Stomach (tissue), 9 donors: ENCODE results near the gene TTC27. TPM values are rescaled to one million over a fixed set of nuclear protein-coding genes. Genes with fewer than 3 reads are reported as not detected.

ENCODE experiments used
- DNase-seq, 2 donors: peaks; one replicate each; pipeline versions ENCODE4 v3.0.0 to v3.0.0-alpha.2; 2013 to 2019
- H3K27ac ChIP-seq, 5 donors: fragments of 200-600 bp in 4 of 5; sonication (generic) in 4 of 5; one replicate each; pipeline ENCODE4 v1.5.1; 2013 to 2019; ENCODE audit warnings: mild to moderate bottlenecking in 1 of 5, moderate library complexity in 1 of 5
- H3K27me3 ChIP-seq, 3 donors: fragments of 200-600 bp; sonication (generic); one replicate each; pipeline ENCODE4 v1.5.1; 2017 to 2019; ENCODE audit warnings: mixed run types in 1 of 3
- H3K36me3 ChIP-seq, 4 donors: fragments of 200-600 bp; sonication (generic); 1 replicate in 3 of 4; 2 replicates in 1 of 4; pipeline ENCODE4 v1.5.1; 2016 to 2019
- H3K4me1 ChIP-seq, 4 donors: fragments of 200-600 bp; sonication (generic); one replicate each; pipeline ENCODE4 v1.5.1; 2016 to 2019
- H3K4me3 ChIP-seq, 4 donors: fragments of 200-600 bp; sonication (generic) in 3 of 4; one replicate each; pipeline ENCODE4 v1.5.1; 2016 to 2019; ENCODE audit warnings: mild to moderate bottlenecking in 1 of 4
- H3K9me3 ChIP-seq, 4 donors: fragments of 200-600 bp; sonication (generic); one replicate each; pipeline ENCODE4 v1.5.1; 2016 to 2019
- CTCF ChIP-seq, 7 experiments: fragments of 450-650 bp in 4 of 7; fragments of 200-600 bp in 3 of 7; sonication (generic) in 3 of 7; IDR thresholded peaks; one replicate each; pipeline ENCODE4 v1.5.1; 2016 to 2019; ENCODE audit warnings: antibody characterized with exemption in 7 of 7, control low read depth in 2 of 7, mild to moderate bottlenecking in 1 of 7
- EP300 ChIP-seq: sonication (generic); formaldehyde crosslinking; IDR thresholded peaks from one replicate; pipeline ENCODE4 v1.6.1; 2017; ENCODE audit warnings: antibody characterized with exemption
- POLR2A ChIP-seq, 4 donors: fragments of 450-650 bp; IDR thresholded peaks; one replicate each; pipeline ENCODE4 v1.6.1; 2016; ENCODE audit warnings: antibody characterized with exemption in 4 of 4, control low read depth in 2 of 4, mild to moderate bottlenecking in 1 of 4, moderate library complexity in 1 of 4
- POLR2AphosphoS5 ChIP-seq, 3 donors: sonication (generic); formaldehyde crosslinking; IDR thresholded peaks; one replicate each; pipeline ENCODE4 v1.6.1; 2016; ENCODE audit warnings: antibody characterized with exemption in 3 of 3
- WGBS, 5 donors: extraction: QIAGEN DNeasy Blood & Tissue Kit in 3 of 5; methylation state at CpG; one replicate each; pipeline versions ENCODE4 v1.1.5 to v1.1.7; 2013 to 2018; 5-methylcytosine and 5-hydroxymethylcytosine counted together
- intact Hi-C: fragments of 100-400 bp; cut with DNase I; formaldehyde crosslinking; loops from one replicate; pipeline ENCODE4 v1.15.1; 2023; ENCODE audit warnings: low total_unique reads
- polyA plus RNA-seq, 3 donors: library from polyadenylated mRNA; stranded (reverse); fragments of 200-250 nt; gene quantifications; one replicate each; pipeline ENCODE4 v1.2.3, GENCODE V29; 2013
- total RNA-seq, 5 donors: library from RNA; depleted of rRNA; stranded (reverse); fragments of >200 nt; gene quantifications; one replicate each; pipeline versions ENCODE4 v1.1.0 to v1.2.3, GENCODE V29; 2014 to 2016
- donor health status: healthy with polysubstance abuse.
- donor health status: Bipolar disorder and iron deficiency.
- donor health status: healthy.

The TTC27 gene
- total and polyA plus RNA-seq, 8 donors, result 3.8 to 22.2 (median 5.9) TPM

DNA sequence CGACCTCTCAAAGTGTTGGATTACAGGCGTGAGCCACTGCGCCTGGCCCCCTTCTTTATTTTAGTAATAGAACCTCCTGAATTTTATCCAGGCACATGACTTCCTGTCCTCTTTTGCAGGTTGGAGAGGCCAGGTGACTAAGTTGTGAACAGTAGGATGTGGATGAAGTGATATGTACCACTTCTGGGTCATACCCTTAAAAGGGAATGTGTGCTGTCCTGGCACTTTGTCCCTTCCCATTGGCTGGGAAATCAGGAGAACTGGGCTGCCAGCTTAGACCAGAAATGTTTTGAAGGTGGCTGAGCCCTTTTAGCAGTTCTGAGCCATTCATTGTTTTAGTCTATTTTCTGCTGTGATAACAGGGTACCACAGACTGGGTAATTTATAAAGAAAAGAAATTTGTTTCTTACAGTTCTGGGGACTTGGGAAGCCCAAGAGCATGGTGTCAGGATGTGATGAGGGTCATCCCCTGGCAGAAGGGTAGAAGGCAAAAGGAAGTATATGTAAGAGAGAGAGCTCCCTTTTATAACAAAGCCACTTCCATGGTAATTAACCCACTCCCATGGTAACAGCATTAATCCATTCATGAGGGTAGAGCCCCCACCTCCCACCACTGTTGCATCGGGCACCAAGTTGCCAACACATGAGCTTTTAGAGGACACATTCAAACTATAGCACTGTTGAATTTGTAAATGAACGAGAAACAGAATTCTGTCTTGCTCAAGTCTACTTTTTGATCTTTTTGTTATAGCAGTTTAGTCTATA is 79.1 kb downstream of the TTC27 start:
- intact Hi-C loops, result no loop called here
- 74 to 97% (median 96%) methylated on average over 5 of the region's 5 CpGs for WGBS, 5 donors
- Histone ChIP-seq H3K36me3 (peaks cover 2 to 42% (median 37%) of the 10 kb centered on the region in 4 donors), H3K27ac (no peak overlapping the region), H3K4me3 (no peak overlapping the region), H3K27me3 (no peaks in the 10 kb centered on the region), H3K4me1 (peaks cover 6 to 10% (median 8%) of the 10 kb centered on the region in 4 donors), H3K9me3 (no peaks in the 10 kb centered on the region)
- DNase-seq, result no peak
- no peak for TF ChIP-seq CTCF (IDR thresholded peaks at IDR 0.05)
- no peak for TF ChIP-seq POLR2A (IDR thresholded peaks at IDR 0.05)
- no peak for TF ChIP-seq POLR2AphosphoS5 (IDR thresholded peaks at IDR 0.05)
- TF ChIP-seq EP300, result no peak

- peaks cover 6 to 28% (median 9%) of the 10 kb centered on the region in 4 donors for H3K4me1 ChIP-seq
- 44 to 78% (median 62%) methylated on average over 4 of the region's 4 CpGs for WGBS, 5 donors
- peaks cover 2 to 18% (median 8%) of the 10 kb centered on the region in 4 donors for H3K36me3 ChIP-seq
- no peak overlapping the region for H3K4me3 ChIP-seq
- H3K27ac ChIP-seq, result no peak overlapping the region
- H3K9me3 ChIP-seq, result no peaks in the 10 kb centered on the region
- intact Hi-C loops, result no loop called here
- peak in 1 of 2 donors; percentile 69 for DNase-seq
- TF ChIP-seq EP300 (no peak), POLR2AphosphoS5 (IDR thresholded peaks at IDR 0.05) (no peak), POLR2A (IDR thresholded peaks at IDR 0.05) (no peak), CTCF (IDR thresholded peaks at IDR 0.05) (no peak)
- no peaks in the 10 kb centered on the region for H3K27me3 ChIP-seq
Observed at GRCh38 chr2:32711219-32711618, 83.4 kb downstream of the TTC27 start.

GRCh38 chr2:32711908-32712501 is 84.2 kb downstream of the TTC27 start:
- H3K27ac ChIP-seq, result no peak overlapping the region
- no peak overlapping the region for H3K4me3 ChIP-seq
- H3K27me3 ChIP-seq, result no peaks in the 10 kb centered on the region
- 10 to 19% (median 19%) methylated on average over 4 of the region's 4 CpGs for WGBS, 5 donors
- DNase-seq, result no peak
- TF ChIP-seq EP300 (no peak), CTCF (IDR thresholded peaks at IDR 0.05) (no peak), POLR2AphosphoS5 (IDR thresholded peaks at IDR 0.05) (no peak), POLR2A (IDR thresholded peaks at IDR 0.05) (no peak)
- H3K4me1 ChIP-seq, result peaks cover 6 to 28% (median 9%) of the 10 kb centered on the region in 4 donors
- H3K9me3 ChIP-seq, result no peaks in the 10 kb centered on the region
- peaks cover 0 to 16% (median under 1%) of the 10 kb centered on the region in 4 donors for H3K36me3 ChIP-seq
- intact Hi-C loops, result no loop called here

GRCh38 chr2:32712870-32713269 is 85.0 kb downstream of the TTC27 start:
- no peaks in the 10 kb centered on the region for H3K9me3 ChIP-seq
- H3K27me3 ChIP-seq, result no peaks in the 10 kb centered on the region
- peaks cover 6 to 28% (median 9%) of the 10 kb centered on the region in 4 donors for H3K4me1 ChIP-seq
- intact Hi-C loops, result no loop called here
- WGBS, 5 donors, result 88 to 99% (median 92%) methylated on average over 2 of the region's 2 CpGs
- H3K4me3 ChIP-seq, result no peak overlapping the region
- TF ChIP-seq EP300 (no peak), POLR2A (IDR thresholded peaks at IDR 0.05) (no peak), POLR2AphosphoS5 (IDR thresholded peaks at IDR 0.05) (no peak), CTCF (IDR thresholded peaks at IDR 0.05) (no peak)
- H3K27ac ChIP-seq, result no peak overlapping the region
- no peak for DNase-seq
- H3K36me3 ChIP-seq, result peaks cover 0 to 16% (median 0%) of the 10 kb centered on the region in 4 donors
